Activated CD4-positive, alpha-beta T cell treated with anti-CD3 and anti-CD28 coated beads, Interleukin-2, amount 50 U/mL, for 48 hours (primary cell): ENCODE data around the gene FAM209A.
"Not testable (repeated sequence)": the region's sequence is repeated elsewhere in the genome, so short reads cannot be mapped to it uniquely, and the experiment has no call there.

Source experiments
- DNase-seq, 2 experiments: peaks; one replicate each; pipeline ENCODE4 v3.0.0-alpha.2; 2020

Gene FAM209A

GRCh38 chr20:56542489-56543030 is 18.0 kb downstream of the FAM209A start:
- no peak for DNase-seq

GRCh38 chr20:56551571-56551970 is 27.0 kb downstream of the FAM209A start:
- no peak for DNase-seq

GRCh38 chr20:56552911-56553629 is 28.5 kb downstream of the FAM209A start:
- DNase-seq = no peak

- DNase-seq = no peak
Observed at GRCh38 chr20:56554869-56555268, 30.3 kb downstream of the FAM209A start.

GRCh38 chr20:56558968-56559367 is 34.4 kb downstream of the FAM209A start:
- DNase-seq = no peak

GRCh38 chr20:56564526-56564925 is 40.0 kb downstream of the FAM209A start:
- DNase-seq = not testable (repeated sequence)

GRCh38 chr20:56565511-56565910 is 41.0 kb downstream of the FAM209A start:
- DNase-seq = no peak

GRCh38 chr20:56566621-56567020 is 42.1 kb downstream of the FAM209A start:
- DNase-seq = no peak

GRCh38 chr20:56570832-56571231 is 46.3 kb downstream of the FAM209A start:
- DNase-seq = no peak

GRCh38 chr20:56572172-56572571 is 47.6 kb downstream of the FAM209A start:
- DNase-seq = no peak

- no peak for DNase-seq
Observed at GRCh38 chr20:56573986-56574385, 49.4 kb downstream of the FAM209A start.

- DNase-seq = no peak
Observed at GRCh38 chr20:56574531-56575142, 50.1 kb downstream of the FAM209A start.

- no peak for DNase-seq
Observed at GRCh38 chr20:56575157-56575556, 50.6 kb downstream of the FAM209A start.
